GM21526 (cell line): ENCODE data around the gene TMEM86A.

ENCODE experiments used
- ATAC-seq: cut with Tn5 transposase; IDR thresholded peaks from one replicate; pipeline ENCODE4 v1.9.1; 2021; ENCODE audit warnings: moderate library complexity; ENCODE audit not compliant: unreplicated experiment, low FRiP score

Gene TMEM86A

GRCh38 chr11:18750944-18751343 is 52.4 kb downstream of the TMEM86A start:
- no peak for ATAC-seq

- ATAC-seq: no peak
These were observed 53.9 kb downstream of the TMEM86A start for GRCh38 chr11:18752502-18752901.

GRCh38 chr11:18754308-18754707 is 55.7 kb downstream of the TMEM86A start:
- ATAC-seq: no peak
